ENCODE results near the gene RNF115. TPM values are rescaled to one million over a fixed set of nuclear protein-coding genes. Genes with fewer than 3 reads are reported as not detected.

RNF115 gene
- total and polyA plus RNA-seq, 2 of the 8 experiments (the other 6 are each of a cell fraction or from before 2014, with no cell fraction given) = 4.7 to 10.8 TPM

GRCh38 chr1:145730900-145731299 is 93.0 kb downstream of the RNF115 start (continued):
- no peak for TF ChIP-seq SIX5 (IDR thresholded peaks at IDR 0.05; ENCODE audit: low read depth, low read length)
- peak in 2 of 3 experiments; percentile 15 to 34; a peak in 2 of 4 replicates for TF ChIP-seq CTCF (IDR thresholded peaks at IDR 0.05; ENCODE audit: control extremely low read depth in 1 of 3, insufficient read depth in 1 of 3, low read depth in 1 of 3, low read length in 3 of 3)

Measured in H1 (cell line).